Neural cell (in vitro differentiated cells): ENCODE results near the gene CATSPERE. TPM values are rescaled to one million over a fixed set of nuclear protein-coding genes. Genes with fewer than 3 reads are reported as not detected.

ENCODE experiments used
- H2AFZ ChIP-seq: fragments of 200-600, 300-800 bp; sonication (generic), shearing (Covaris generic); 2 replicates; pipeline ENCODE4 v1.6.0; 2014; ENCODE audit warnings: low read depth, mild to moderate bottlenecking, antibody characterized with exemption, low read length, moderate library complexity
- H3F3A ChIP-seq: fragments of 200-600 bp; shearing (Covaris generic); 2 replicates; pipeline ENCODE4 v1.6.1; 2016; ENCODE audit warnings: mild to moderate bottlenecking, moderate library complexity, mixed read lengths, antibody characterized with exemption, low read length; ENCODE audit not compliant: insufficient read depth, poor library complexity, severe bottlenecking
- H3K27ac ChIP-seq: fragments of 200-600, 300-800 bp; sonication (generic), shearing (Covaris generic); 2 replicates; pipeline ENCODE4 v1.5.1; 2014; ENCODE audit warnings: mild to moderate bottlenecking, low read length, moderate library complexity
- H3K27me3 ChIP-seq: fragments of 300-800, 200-600 bp; sonication (generic), shearing (Covaris generic); 2 replicates; pipeline ENCODE4 v1.6.0; 2014; ENCODE audit warnings: mild to moderate bottlenecking, low read depth, low read length, moderate library complexity; ENCODE audit not compliant: insufficient read depth
- H3K36me3 ChIP-seq: fragments of 300-800, 200-600 bp; sonication (generic), shearing (Covaris generic); 2 replicates; pipeline ENCODE4 v1.5.1; 2014; ENCODE audit warnings: mild to moderate bottlenecking, antibody characterized with exemption, low read length, moderate library complexity; ENCODE audit not compliant: insufficient read depth
- H3K4me2 ChIP-seq: fragments of 300-800, 200-600 bp; sonication (generic), shearing (Covaris generic); 2 replicates; pipeline ENCODE4 v1.6.0; 2014; ENCODE audit warnings: mild to moderate bottlenecking, low read length
- H3K4me3 ChIP-seq: fragments of 300-800, 200-600 bp; sonication (generic), shearing (Covaris generic); 2 replicates; pipeline ENCODE4 v1.5.1; 2014; ENCODE audit warnings: mild to moderate bottlenecking, low read length, moderate library complexity
- H3K79me2 ChIP-seq: fragments of 200-600 bp; shearing (Covaris generic); replicated peaks from 2 replicates; pipeline ENCODE4 v1.6.0; 2014; ENCODE audit warnings: mild to moderate bottlenecking, low read length, moderate library complexity; ENCODE audit not compliant: insufficient read depth
- H3K9ac ChIP-seq: fragments of 300-800, 200-600 bp; sonication (generic), shearing (Covaris generic); 2 replicates; pipeline ENCODE4 v1.6.1; 2016; ENCODE audit warnings: mild to moderate bottlenecking, low read length, mixed read lengths
- H3K9me2 ChIP-seq: fragments of 200-600 bp; shearing (Covaris generic); 2 replicates; pipeline ENCODE4 v1.6.1; 2016; ENCODE audit warnings: mild to moderate bottlenecking, low read length, mixed read lengths; ENCODE audit not compliant: insufficient read depth
- H3K9me3 ChIP-seq: fragments of 200-600, 300-800 bp; sonication (generic), shearing (Covaris generic); 2 replicates; pipeline ENCODE4 v1.6.1; 2016; ENCODE audit warnings: mild to moderate bottlenecking, mixed run types, low read length, moderate library complexity, mixed read lengths
- H4K20me1 ChIP-seq: fragments of 200-600 bp; shearing (Covaris generic); 2 replicates; pipeline ENCODE4 v1.6.1; 2016; ENCODE audit warnings: mild to moderate bottlenecking, mixed run types; ENCODE audit not compliant: insufficient read depth
- EP300 ChIP-seq: fragments of 450-650 bp; conservative IDR thresholded peaks from 2 replicates; pipeline ENCODE4 v1.6.1; 2014; ENCODE audit warnings: antibody characterized with exemption, mild to moderate bottlenecking, moderate library complexity; ENCODE audit not compliant: poor library complexity, severe bottlenecking
- EZH2 ChIP-seq: fragments of 200-600, 300-800 bp; shearing (Covaris generic), sonication (generic); IDR thresholded peaks from 2 replicates; pipeline ENCODE4 v1.6.1; 2014; ENCODE audit warnings: antibody characterized with exemption, low read length, borderline replicate concordance, mild to moderate bottlenecking; ENCODE audit not compliant: insufficient read depth, poor library complexity, severe bottlenecking
- MXI1 ChIP-seq: fragments of 450-650 bp; conservative IDR thresholded peaks from 2 replicates; pipeline ENCODE4 v1.6.1; 2014; ENCODE audit warnings: antibody characterized with exemption, mild to moderate bottlenecking; ENCODE audit not compliant: poor library complexity, severe bottlenecking
- POLR2AphosphoS5 ChIP-seq: IDR thresholded peaks from 2 replicates; pipeline ENCODE4 v1.6.1; 2012
- RAD21 ChIP-seq: fragments of 450-650 bp; conservative IDR thresholded peaks from 2 replicates; pipeline ENCODE4 v1.6.1; 2014; ENCODE audit warnings: antibody characterized with exemption, mild to moderate bottlenecking, moderate library complexity
- REST ChIP-seq: IDR thresholded peaks from 2 replicates; pipeline ENCODE4 v1.6.1; 2012; ENCODE audit warnings: borderline replicate concordance
- SMC3 ChIP-seq: fragments of 450-650 bp; conservative IDR thresholded peaks from 2 replicates; pipeline ENCODE4 v1.6.1; 2014; ENCODE audit warnings: antibody characterized with exemption, mild to moderate bottlenecking, moderate library complexity; ENCODE audit not compliant: poor library complexity
- TAF1 ChIP-seq: IDR thresholded peaks from 2 replicates; pipeline ENCODE4 v1.6.1; 2012; ENCODE audit warnings: low read depth
- polyA plus RNA-seq: library from polyadenylated mRNA; depleted of rRNA; stranded (reverse); fragments of >200 nt; gene quantifications from 2 replicates; pipeline ENCODE4 v1.2.3, GENCODE V29; 2014
- TF ChIP-seq, protein P1 (sequence below): fragments of 450-650 bp; IDR thresholded peaks from 2 replicates; pipeline ENCODE4 v1.5.1; 2014; ENCODE audit warnings: antibody characterized with exemption, mild to moderate bottlenecking, moderate library complexity; ENCODE audit not compliant: poor library complexity, severe bottlenecking

Gene CATSPERE
- polyA plus RNA-seq, 1 donor from 2014 or later: 5.6 TPM

DNA sequence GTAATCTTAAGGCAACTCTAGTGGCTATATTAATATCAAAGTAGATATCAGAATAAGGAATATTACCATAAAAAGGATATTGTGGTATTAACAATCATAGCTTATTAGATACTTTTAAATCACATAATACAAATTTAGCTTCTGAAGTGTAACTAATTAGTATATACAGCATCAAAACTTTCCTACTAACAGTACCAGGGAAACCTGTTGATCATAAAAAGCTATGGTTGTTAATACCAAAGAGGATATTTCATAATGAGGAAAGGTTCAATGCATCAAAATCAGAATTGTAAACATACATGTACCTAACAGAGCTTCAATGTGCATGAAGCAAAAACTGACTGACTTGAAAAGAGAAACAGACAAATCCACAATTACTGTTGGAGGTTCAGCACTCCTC, 33.4 kb upstream of the CATSPERE start:
- Histone ChIP-seq H4K20me1 (no peaks in the 10 kb centered on the region), H3F3A (no peaks in the 10 kb centered on the region), H3K9me3 (no peaks in the 10 kb centered on the region), H3K79me2 (no peaks in the 10 kb centered on the region), H3K36me3 (peaks cover 8% of the 10 kb centered on the region), H3K27ac (no peak overlapping the region), H3K27me3 (no peaks in the 10 kb centered on the region), H3K9ac (no peak overlapping the region), H3K9me2 (no peaks in the 10 kb centered on the region), H3K4me3 (no peak overlapping the region), H2AFZ (no peak overlapping the region), H3K4me2 (no peak overlapping the region)
- no peak for TF ChIP-seq REST
- TF ChIP-seq MXI1: no peak
- no peak for TF ChIP-seq EP300
- no peak for TF ChIP-seq RAD21
- TF ChIP-seq TAF1: no peak
- TF ChIP-seq, protein P1, sequence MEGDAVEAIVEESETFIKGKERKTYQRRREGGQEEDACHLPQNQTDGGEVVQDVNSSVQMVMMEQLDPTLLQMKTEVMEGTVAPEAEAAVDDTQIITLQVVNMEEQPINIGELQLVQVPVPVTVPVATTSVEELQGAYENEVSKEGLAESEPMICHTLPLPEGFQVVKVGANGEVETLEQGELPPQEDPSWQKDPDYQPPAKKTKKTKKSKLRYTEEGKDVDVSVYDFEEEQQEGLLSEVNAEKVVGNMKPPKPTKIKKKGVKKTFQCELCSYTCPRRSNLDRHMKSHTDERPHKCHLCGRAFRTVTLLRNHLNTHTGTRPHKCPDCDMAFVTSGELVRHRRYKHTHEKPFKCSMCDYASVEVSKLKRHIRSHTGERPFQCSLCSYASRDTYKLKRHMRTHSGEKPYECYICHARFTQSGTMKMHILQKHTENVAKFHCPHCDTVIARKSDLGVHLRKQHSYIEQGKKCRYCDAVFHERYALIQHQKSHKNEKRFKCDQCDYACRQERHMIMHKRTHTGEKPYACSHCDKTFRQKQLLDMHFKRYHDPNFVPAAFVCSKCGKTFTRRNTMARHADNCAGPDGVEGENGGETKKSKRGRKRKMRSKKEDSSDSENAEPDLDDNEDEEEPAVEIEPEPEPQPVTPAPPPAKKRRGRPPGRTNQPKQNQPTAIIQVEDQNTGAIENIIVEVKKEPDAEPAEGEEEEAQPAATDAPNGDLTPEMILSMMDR: no peak
- TF ChIP-seq POLR2AphosphoS5: no peak
- TF ChIP-seq SMC3: no peak
- TF ChIP-seq EZH2: no peak

DNA sequence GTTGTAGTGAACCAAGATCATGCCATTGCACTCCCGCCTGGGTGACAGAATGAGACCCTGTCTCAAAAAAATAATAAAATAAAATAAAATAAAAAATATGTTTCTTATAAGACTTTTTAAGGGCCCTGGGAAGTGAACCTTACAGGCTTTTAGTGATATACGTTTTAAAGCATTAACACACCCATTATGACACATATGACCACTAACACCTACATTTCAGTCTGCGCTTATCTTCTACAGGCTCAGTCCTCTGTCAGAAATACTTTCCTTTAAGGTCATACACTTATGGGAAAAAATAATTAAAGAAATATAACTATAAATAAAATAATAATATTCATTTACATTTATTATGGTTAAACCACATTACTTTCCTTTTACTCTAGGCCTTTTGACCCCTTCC, 31.3 kb upstream of the CATSPERE start:
- TF ChIP-seq, protein P1: no peak
- TF ChIP-seq POLR2AphosphoS5 (no peak), REST (no peak), RAD21 (no peak), SMC3 (no peak), MXI1 (no peak), TAF1 (no peak), EP300 (no peak), EZH2 (no peak)
- no peaks in the 10 kb centered on the region for H3K79me2 ChIP-seq

More for the DNA sequence above, 31.3 kb upstream of the CATSPERE start:
- no peaks in the 10 kb centered on the region for H3F3A ChIP-seq
- no peaks in the 10 kb centered on the region for H3K9me3 ChIP-seq
- H2AFZ ChIP-seq: no peak overlapping the region
- H3K4me3 ChIP-seq: no peak overlapping the region
- no peak overlapping the region for H3K27ac ChIP-seq
- H3K36me3 ChIP-seq: no peaks in the 10 kb centered on the region
- no peaks in the 10 kb centered on the region for H4K20me1 ChIP-seq
- H3K9me2 ChIP-seq: no peaks in the 10 kb centered on the region
- H3K9ac ChIP-seq: no peak overlapping the region
- no peak overlapping the region for H3K4me2 ChIP-seq
- no peaks in the 10 kb centered on the region for H3K27me3 ChIP-seq
